ENCODE results near the gene ADGRF4.
"Not testable (repeated sequence)": the region's sequence is repeated elsewhere in the genome, so short reads cannot be mapped to it uniquely, and the experiment has no call there.

ADGRF4 gene

DNA sequence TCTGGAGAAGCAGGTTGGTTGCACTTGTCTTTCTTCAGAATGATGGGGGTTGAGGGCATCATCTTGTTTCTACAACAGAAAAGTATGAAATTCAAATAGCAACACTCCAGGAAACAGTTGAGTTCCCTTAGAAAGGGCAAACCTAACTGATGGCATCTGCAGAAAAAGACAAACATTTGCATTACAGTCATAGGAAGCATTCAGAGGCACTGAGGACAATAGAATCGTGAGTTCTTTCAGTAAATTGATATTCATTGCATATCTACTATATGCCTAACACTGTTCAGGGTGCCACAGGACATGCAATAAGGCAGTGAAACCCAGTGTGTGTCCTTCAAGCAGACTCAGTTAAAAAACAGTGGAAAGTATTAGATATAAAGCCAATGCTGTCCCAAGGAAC is 42.3 kb downstream of the ADGRF4 start:
- DNase-seq = no peak

GRCh38 chr6:47741807-47742206 is 43.4 kb downstream of the ADGRF4 start:
- DNase-seq = no peak

DNA sequence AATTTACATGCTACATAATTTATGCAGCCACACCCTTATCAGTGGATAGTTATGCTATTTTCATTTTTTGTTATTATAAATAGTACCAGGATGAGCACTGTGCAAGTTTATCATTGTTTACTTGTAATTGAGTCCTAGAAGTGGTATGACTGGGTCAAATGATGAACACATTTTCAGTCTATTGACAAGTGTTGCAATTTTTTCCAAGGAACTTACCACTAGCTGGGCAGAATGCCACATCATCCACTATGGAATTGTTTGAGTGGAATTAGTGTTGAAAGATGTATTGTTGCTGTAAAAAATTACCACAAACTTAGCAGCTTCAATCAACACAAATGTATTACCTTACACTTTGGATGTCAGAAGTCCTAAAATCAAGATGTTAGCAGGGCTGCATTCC is 45.4 kb downstream of the ADGRF4 start:
- DNase-seq = no peak

GRCh38 chr6:47745269-47745668 is 46.9 kb downstream of the ADGRF4 start:
- not testable (repeated sequence) for DNase-seq

- no peak for DNase-seq
These were observed 51.4 kb downstream of the ADGRF4 start for GRCh38 chr6:47749757-47750156.

GRCh38 chr6:47752801-47753200 is 54.4 kb downstream of the ADGRF4 start:
- no peak for DNase-seq

GRCh38 chr6:47759364-47759763 is 61.0 kb downstream of the ADGRF4 start:
- DNase-seq = no peak

DNA sequence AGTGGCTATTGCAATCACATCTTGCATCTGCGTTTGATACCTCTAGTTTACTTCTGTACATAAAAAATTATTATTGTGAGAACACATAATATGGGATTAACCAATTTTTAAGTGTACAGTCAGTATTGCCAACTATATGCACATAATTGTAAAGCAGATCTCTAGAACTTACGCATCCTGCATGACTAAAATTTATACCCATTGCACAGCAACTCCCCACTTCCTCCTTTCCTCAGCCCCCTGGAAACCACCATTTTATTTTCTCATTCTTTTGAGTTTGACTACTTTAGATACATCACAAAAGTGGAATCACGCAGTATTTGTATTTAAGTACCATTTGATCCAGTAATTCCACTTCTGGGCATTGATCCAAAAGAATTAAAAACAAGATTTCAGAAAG is 64.1 kb downstream of the ADGRF4 start:
- DNase-seq = no peak

- no peak for DNase-seq
These were observed 68.1 kb downstream of the ADGRF4 start for GRCh38 chr6:47766445-47766844.

- DNase-seq = no peak
These were observed 68.7 kb downstream of the ADGRF4 start for GRCh38 chr6:47767102-47767501.

- DNase-seq = no peak
These were observed 71.6 kb downstream of the ADGRF4 start for GRCh38 chr6:47769982-47770381.
